Type B pancreatic cell (in vitro differentiated cells): ENCODE data around the gene MAD1L1. TPM values are rescaled to one million over a fixed set of nuclear protein-coding genes. Genes with fewer than 3 reads are reported as not detected.
"Not testable (repeated sequence)": the region's sequence is repeated elsewhere in the genome, so short reads cannot be mapped to it uniquely, and the experiment has no call there.

ENCODE experiments used
- DNase-seq: peaks from one replicate; pipeline ENCODE4 v3.0.0; 2021; ENCODE audit warnings: mixed read lengths; ENCODE audit not compliant: unreplicated experiment; ENCODE audit errors: extremely low spot score
- H3K27ac Mint-ChIP-seq: 2 replicates; pipeline ENCODE4 v1.8.0; 2021; ENCODE audit warnings: mild to moderate bottlenecking, mixed read lengths
- H3K27me3 Mint-ChIP-seq: 2 replicates; pipeline ENCODE4 v1.8.0; 2021; ENCODE audit warnings: mixed read lengths
- H3K36me3 Mint-ChIP-seq: 2 replicates; pipeline ENCODE4 v1.8.0; 2021; ENCODE audit warnings: mixed read lengths
- H3K4me1 Mint-ChIP-seq: one replicate; pipeline ENCODE4 v1.8.0; 2021; ENCODE audit warnings: mixed read lengths; ENCODE audit not compliant: unreplicated experiment
- H3K4me3 Mint-ChIP-seq: 2 replicates; pipeline ENCODE4 v1.8.0; 2021; ENCODE audit warnings: mild to moderate bottlenecking, mixed read lengths
- H3K9me3 Mint-ChIP-seq: 2 replicates; pipeline ENCODE4 v1.8.0; 2021; ENCODE audit warnings: mixed read lengths
- total RNA-seq: library from RNA; stranded (reverse); gene quantifications from 2 replicates; pipeline ENCODE4 v1.2.1, GENCODE V29; 2021; ENCODE audit warnings: low replicate concordance
- TF ChIP-seq, protein P1 (sequence below): fragments of 200-600 bp; sonication (generic); conservative IDR thresholded peaks from 2 replicates; pipeline ENCODE4 v1.5.0; 2021; ENCODE audit warnings: antibody characterized with exemption, mild to moderate bottlenecking

MAD1L1 gene
- total RNA-seq, 1 donor from 2014 or later, result 40.7 TPM

DNA sequence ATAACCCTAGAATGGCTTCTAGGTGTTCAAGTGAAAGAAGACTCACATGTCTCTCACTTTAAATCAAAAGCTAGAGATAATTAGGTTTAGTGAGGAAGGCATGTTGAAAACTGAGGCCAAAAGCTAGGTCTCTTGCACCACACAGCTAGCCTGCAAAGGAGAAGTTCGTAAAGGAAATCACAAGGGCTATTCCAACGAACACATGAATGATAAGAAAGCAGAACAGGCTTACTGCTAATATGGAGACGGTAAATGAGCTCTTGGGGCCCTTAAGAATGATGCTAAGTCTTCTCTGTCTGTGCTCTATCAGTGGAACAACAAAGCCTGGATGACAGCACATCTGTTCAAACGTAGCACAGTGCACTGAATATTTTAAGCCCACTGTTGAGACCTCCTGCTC lies 401.3 kb downstream of the MAD1L1 start:
- H3K27ac Mint-ChIP-seq, H3K36me3 Mint-ChIP-seq, H3K4me3 Mint-ChIP-seq, DNase-seq, H3K27me3 Mint-ChIP-seq, H3K9me3 Mint-ChIP-seq, H3K4me1 Mint-ChIP-seq: not testable (repeated sequence)

DNA sequence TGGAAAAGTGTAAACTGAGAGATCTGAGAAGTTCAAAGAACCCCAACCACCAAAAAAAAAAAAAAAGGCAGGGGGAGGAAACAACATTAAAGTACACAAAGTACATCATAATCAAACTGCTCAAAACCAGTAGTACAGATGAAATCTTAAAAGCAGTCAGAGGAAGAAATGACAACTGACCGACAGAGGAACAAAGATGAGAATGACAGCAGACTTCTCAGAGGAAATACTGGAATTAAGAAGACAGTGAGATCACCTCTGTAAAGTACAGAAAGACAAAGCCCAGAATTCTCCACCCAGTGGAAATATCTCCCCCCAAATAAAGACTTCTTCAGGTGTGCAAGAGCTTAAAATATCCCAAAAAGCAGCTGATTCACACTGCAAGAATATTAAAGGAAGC lies 403.1 kb downstream of the MAD1L1 start:
- H3K4me1 Mint-ChIP-seq, H3K9me3 Mint-ChIP-seq, H3K36me3 Mint-ChIP-seq, DNase-seq, H3K27me3 Mint-ChIP-seq, H3K27ac Mint-ChIP-seq, H3K4me3 Mint-ChIP-seq: not testable (repeated sequence)

DNA sequence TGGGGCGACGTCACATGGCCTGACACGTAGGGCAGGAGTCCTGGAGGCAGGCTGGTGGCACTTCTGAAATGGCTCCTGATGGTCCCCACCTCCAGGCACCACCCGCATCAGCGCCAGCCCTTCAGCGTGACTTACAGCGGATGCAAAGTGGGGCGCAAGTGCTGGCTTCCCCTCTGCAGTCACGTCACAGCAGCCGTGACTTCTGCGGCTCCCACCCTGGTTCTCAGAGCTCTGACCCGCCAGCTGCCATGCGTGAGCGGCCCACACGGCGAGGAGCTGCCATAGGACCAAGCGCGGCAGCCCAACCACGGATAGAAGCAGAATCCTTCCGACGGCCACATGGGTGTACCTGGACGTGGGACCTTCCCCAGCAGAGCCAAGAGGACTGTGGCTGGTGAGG lies 403.6 kb downstream of the MAD1L1 start:
- H3K27me3 Mint-ChIP-seq, result no peaks in the 10 kb centered on the region
- no peak overlapping the region for H3K4me3 Mint-ChIP-seq
- peaks cover 8% of the 10 kb centered on the region for H3K36me3 Mint-ChIP-seq
- peak; percentile 55 for DNase-seq
- H3K4me1 Mint-ChIP-seq, result no peaks in the 10 kb centered on the region
- TF ChIP-seq, protein P1, sequence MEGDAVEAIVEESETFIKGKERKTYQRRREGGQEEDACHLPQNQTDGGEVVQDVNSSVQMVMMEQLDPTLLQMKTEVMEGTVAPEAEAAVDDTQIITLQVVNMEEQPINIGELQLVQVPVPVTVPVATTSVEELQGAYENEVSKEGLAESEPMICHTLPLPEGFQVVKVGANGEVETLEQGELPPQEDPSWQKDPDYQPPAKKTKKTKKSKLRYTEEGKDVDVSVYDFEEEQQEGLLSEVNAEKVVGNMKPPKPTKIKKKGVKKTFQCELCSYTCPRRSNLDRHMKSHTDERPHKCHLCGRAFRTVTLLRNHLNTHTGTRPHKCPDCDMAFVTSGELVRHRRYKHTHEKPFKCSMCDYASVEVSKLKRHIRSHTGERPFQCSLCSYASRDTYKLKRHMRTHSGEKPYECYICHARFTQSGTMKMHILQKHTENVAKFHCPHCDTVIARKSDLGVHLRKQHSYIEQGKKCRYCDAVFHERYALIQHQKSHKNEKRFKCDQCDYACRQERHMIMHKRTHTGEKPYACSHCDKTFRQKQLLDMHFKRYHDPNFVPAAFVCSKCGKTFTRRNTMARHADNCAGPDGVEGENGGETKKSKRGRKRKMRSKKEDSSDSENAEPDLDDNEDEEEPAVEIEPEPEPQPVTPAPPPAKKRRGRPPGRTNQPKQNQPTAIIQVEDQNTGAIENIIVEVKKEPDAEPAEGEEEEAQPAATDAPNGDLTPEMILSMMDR, result no peak
- no peaks in the 10 kb centered on the region for H3K9me3 Mint-ChIP-seq
- H3K27ac Mint-ChIP-seq, result no peak overlapping the region

DNA sequence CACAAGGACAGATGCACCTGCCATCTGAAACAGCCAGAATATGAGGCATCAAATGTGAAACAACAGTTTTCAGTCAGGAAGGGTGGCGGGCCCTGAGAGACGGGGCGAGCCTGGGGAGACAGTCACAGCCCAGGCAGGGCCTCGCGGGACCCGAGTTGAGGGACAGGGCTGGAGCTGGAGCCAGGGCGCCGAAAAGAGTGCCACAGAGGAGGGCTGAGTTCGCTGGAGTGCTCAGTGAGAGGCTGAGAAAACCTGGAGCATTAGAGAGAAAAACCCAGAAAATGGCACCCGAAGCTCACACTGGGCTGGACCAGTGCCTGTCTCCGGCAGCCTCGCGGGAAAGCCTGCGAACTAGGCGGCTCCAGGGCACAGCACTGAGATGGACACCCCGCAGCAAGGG lies 404.6 kb downstream of the MAD1L1 start:
- H3K4me1 Mint-ChIP-seq, H3K9me3 Mint-ChIP-seq, H3K4me3 Mint-ChIP-seq, H3K27me3 Mint-ChIP-seq, H3K36me3 Mint-ChIP-seq, H3K27ac Mint-ChIP-seq: not testable (repeated sequence)
- peak; percentile 58 for DNase-seq

DNA sequence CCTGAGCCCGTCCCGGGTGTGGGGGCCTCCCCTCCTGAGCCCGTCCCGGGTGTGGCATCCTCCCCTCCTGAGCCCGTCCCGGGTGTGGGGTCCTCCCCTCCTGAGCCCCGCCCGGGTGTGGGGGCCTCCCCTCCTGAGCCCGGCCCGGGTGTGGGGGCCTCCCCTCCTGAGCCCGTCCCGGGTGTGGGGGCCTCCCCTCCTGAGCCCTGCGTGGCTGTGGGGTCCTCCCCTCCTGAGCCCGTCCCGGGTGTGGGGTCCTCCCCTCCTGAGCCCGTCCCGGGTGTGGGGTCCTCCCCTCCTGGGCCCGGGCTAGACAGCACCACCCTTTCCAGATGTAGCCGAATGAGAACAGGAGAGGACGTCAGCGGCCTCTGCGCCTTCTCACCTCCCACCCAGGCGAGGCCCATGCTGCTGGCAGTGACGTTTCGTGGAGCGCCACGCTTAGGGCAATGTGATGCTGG lies 405.2 kb downstream of the MAD1L1 start:
- peak; percentile 64 for DNase-seq
- not testable (repeated sequence) for H3K4me3 Mint-ChIP-seq, H3K4me1 Mint-ChIP-seq, H3K36me3 Mint-ChIP-seq, H3K9me3 Mint-ChIP-seq, H3K27ac Mint-ChIP-seq, H3K27me3 Mint-ChIP-seq

DNA sequence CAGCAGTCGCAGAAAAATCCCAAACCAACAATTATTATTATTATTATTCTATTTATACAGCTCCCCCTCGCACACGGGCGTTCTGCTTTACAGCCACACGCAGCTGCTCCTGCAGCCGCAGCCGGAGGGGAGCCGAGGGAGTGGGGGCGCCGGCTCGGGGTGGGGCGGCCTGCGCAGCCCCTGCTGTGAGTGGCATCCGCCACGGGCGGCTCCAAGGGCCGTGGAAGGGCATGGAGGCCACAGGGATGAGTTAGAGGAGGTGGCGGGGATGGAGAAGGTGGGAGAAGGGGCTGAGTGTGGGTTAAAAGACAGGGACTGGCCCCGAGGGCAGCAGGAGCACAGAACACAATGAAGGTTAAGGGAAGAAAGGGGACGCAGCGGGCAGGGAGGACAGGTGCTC lies 405.8 kb downstream of the MAD1L1 start:
- not testable (repeated sequence) for H3K27me3 Mint-ChIP-seq, H3K27ac Mint-ChIP-seq, H3K36me3 Mint-ChIP-seq, H3K9me3 Mint-ChIP-seq, H3K4me3 Mint-ChIP-seq, H3K4me1 Mint-ChIP-seq
- DNase-seq, result peak; percentile 45

DNA sequence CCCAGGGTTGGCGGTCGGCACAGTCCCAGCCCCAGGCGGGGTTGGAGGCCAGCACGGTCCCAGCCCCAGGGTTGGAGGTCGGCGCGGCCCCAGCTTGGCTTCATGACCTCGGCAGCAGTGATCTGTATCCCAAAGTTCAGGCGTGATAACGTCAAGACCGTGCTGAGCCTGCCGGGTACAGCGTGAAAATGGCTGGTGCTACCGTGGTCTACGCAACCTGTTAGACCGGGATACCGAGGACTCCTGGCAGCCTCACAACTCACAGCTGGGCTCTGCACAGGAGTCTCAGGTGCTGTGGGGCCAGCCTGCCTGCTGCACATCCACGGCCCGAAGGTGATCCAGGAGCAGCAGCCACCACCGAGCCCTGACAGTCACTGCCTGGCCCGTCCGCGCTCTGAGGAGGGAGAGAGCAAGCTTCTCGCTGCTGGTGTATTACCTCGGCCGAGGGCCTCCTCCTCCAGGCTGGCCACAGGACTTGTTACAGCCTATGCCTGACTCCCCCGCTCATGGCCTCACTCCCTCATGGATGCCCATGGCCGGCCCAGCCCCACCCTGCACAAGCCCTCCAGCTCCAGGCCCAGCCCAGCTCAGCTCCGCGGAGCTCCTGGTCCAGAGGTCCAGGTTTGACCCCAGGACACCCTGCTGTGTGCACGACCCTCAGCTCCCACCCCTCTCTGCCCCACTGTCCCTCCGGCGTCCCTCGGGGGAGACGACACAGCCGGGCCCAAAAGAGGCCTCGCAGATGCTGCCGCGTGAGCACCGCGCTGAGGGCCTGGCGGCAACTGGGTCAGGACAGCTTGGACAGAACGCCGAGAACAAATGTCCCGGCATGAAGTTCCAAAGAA lies 406.6 kb downstream of the MAD1L1 start:
- peak; percentile 63 for DNase-seq

DNA sequence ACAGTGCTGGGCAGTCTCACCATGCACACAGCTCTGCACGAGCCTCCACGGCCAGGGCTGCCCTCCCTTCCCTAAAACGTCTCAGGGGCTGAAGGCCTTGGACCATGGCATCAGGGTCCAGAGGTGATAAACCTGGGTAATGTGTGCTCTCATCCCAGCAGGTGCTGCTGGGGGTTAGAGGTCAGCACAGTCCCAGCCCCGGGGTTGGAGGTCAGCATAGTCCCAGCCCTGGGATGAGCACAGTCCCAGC lies 407.2 kb downstream of the MAD1L1 start:
- H3K36me3 Mint-ChIP-seq, H3K4me1 Mint-ChIP-seq, H3K9me3 Mint-ChIP-seq, H3K27ac Mint-ChIP-seq, DNase-seq, H3K4me3 Mint-ChIP-seq: not testable (repeated sequence)
- peaks cover 11% of the 10 kb centered on the region for H3K27me3 Mint-ChIP-seq

More for the DNA sequence above, 406.6 kb downstream of the MAD1L1 start:
- Mint-ChIP-seq H3K36me3 (peaks cover 5% of the 10 kb centered on the region), H3K27ac (no peak overlapping the region), H3K4me1 (no peaks in the 10 kb centered on the region), H3K9me3 (no peaks in the 10 kb centered on the region), H3K27me3 (peaks cover 11% of the 10 kb centered on the region), H3K4me3 (no peak overlapping the region)
- TF ChIP-seq, protein P1, result no peak

DNA sequence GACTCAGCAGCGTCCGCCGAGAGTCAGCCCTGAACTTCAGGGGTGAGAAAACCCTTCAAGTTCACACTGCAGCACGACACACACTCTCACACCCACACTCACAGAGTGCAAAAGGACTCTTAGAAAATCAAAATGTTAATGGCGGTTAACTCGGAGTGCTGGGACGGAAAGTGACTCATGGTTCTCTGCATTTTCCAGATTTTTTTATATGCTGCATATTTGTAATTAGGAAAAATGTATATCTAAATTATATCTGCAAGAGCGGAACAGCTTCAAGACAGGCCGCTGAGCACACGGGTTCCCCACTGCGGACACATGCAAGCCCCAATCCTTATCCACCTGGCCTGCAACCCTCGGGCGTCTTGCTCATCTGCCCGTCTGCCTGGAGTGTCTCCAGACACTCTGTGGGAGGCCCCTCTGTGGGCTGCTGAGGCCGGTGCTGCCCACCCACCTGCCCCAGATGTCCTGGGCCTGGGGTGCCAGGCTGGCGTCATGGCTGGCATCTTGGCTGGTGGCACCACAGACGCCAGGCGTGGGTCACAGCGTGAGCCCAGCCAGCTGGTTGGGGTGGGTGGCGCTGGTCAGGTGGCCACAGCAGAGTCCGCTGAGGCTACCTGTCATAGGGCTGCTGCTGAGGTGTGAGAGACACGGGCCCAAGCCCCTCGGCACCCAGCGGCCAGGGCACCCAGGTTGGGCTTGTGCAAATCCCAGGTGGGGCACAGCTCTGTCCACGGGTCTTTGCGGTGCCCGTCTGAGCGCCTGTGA lies 407.7 kb downstream of the MAD1L1 start:
- DNase-seq, result peak; percentile 67
- not testable (repeated sequence) for H3K27ac Mint-ChIP-seq, H3K36me3 Mint-ChIP-seq, H3K9me3 Mint-ChIP-seq, H3K4me3 Mint-ChIP-seq, H3K4me1 Mint-ChIP-seq
- peaks cover 14% of the 10 kb centered on the region for H3K27me3 Mint-ChIP-seq

DNA sequence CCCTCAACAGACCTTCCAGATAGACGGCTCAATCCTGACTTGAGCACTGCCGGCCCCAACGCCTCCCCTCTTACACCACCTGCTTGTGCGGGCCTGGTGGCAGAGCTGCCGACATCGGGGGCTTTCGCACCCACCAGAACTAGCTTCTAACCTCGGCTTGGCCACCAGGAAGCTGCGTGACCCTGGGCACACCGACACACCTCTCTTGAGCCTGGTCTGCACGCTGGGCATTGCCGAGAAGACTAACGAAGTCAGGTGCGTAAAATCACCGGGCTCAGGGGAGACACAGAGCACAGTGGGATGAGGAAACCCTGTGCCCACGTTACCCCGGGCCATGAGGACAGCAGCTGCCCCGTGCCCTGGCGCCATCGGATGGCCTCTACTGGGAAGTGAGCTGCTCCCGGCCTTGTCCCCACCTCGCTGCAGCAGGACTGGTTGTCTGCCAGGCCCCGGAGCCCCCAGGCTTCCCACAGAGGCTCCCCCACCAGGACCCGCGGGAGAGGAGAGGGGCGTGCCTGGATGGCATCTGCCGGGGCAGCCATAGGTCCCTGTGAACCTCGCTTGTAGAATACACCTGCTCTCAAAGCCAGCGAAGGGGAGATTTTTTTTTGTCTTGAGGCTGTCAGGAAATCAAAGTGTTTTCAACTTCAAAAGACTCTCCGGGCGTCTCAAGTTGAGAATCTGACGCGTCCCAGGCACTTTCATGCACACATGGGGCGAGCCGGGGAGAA lies 408.4 kb downstream of the MAD1L1 start:
- H3K36me3 Mint-ChIP-seq, H3K9me3 Mint-ChIP-seq, H3K27ac Mint-ChIP-seq, H3K4me3 Mint-ChIP-seq, H3K4me1 Mint-ChIP-seq: not testable (repeated sequence)
- DNase-seq, result peak; percentile 62
- H3K27me3 Mint-ChIP-seq, result peaks cover 19% of the 10 kb centered on the region
